Uterus (tissue), 4 donors: Measurements from ENCODE around the gene ZNF783. TPM values are rescaled to one million over a fixed set of nuclear protein-coding genes. Genes with fewer than 3 reads are reported as not detected.
"Not testable (repeated sequence)": the region's sequence is repeated elsewhere in the genome, so short reads cannot be mapped to it uniquely, and the experiment has no call there.

Experiments used
- DNase-seq, 2 donors: peaks; one replicate each; pipeline ENCODE4 v3.0.0-alpha.2; 2019 to 2020
- H3K27ac ChIP-seq, 2 donors: fragments of 200-600 bp; sonication (generic); 1 replicate in 1 of 2; 2 replicates in 1 of 2; pipeline ENCODE4 v1.5.1; 2016 to 2018
- H3K27me3 ChIP-seq, 2 donors: fragments of 200-600 bp; sonication (generic); one replicate each; pipeline ENCODE4 v1.5.1; 2018 to 2019; ENCODE audit warnings: control low read depth in 1 of 2
- H3K36me3 ChIP-seq, 2 donors: fragments of 200-600 bp; sonication (generic); one replicate each; pipeline ENCODE4 v1.5.1; 2019; ENCODE audit warnings: control low read depth in 1 of 2
- H3K4me1 ChIP-seq, 2 donors: fragments of 200-600 bp; sonication (generic); one replicate each; pipeline ENCODE4 v1.5.1; 2018 to 2019; ENCODE audit warnings: control low read depth in 1 of 2
- H3K4me3 ChIP-seq, 2 donors: fragments of 200-600 bp; sonication (generic); 1 replicate in 1 of 2; 2 replicates in 1 of 2; pipeline ENCODE4 v1.5.1; 2018 to 2019; ENCODE audit warnings: mild to moderate bottlenecking in 1 of 2
- H3K9me3 ChIP-seq, 2 donors: fragments of 200-600 bp; sonication (generic); one replicate each; pipeline ENCODE4 v1.5.1; 2019; ENCODE audit warnings: control low read depth in 1 of 2
- POLR2A ChIP-seq, 2 donors: fragments of 450-650 bp; IDR thresholded peaks; one replicate each; pipeline ENCODE4 v1.6.1; 2016; ENCODE audit warnings: antibody characterized with exemption in 2 of 2, mild to moderate bottlenecking in 1 of 2, moderate library complexity in 1 of 2
- intact Hi-C: fragments of 100-400 bp; cut with DNase I; formaldehyde crosslinking; loops from one replicate; pipeline ENCODE4 v1.15.1; 2023; ENCODE audit warnings: low total_unique reads
- total RNA-seq, 4 donors: library from RNA; depleted of rRNA in 3 of 4; stranded (reverse); fragments of >200 nt in 3 of 4; gene quantifications; one replicate each; pipeline versions ENCODE4 v1.1.0 to v1.2.4, GENCODE V29; 2014 to 2023
- TF ChIP-seq, protein P1 (sequence below), 4 experiments: fragments of 200-600 bp in 2 of 4; fragments of 450-650 bp in 2 of 4; sonication (generic) in 2 of 4; IDR thresholded peaks; one replicate each; pipeline ENCODE4 v1.5.1; 2016 to 2019; ENCODE audit warnings: antibody characterized with exemption in 4 of 4, mild to moderate bottlenecking in 2 of 4, moderate library complexity in 1 of 4
- donor health status: DM: yes; HTN: yes; CAD: no.

Gene ZNF783
- total RNA-seq, 4 donors from 2014 or later, result 2.6 to 26.7 (median 19.3) TPM

DNA sequence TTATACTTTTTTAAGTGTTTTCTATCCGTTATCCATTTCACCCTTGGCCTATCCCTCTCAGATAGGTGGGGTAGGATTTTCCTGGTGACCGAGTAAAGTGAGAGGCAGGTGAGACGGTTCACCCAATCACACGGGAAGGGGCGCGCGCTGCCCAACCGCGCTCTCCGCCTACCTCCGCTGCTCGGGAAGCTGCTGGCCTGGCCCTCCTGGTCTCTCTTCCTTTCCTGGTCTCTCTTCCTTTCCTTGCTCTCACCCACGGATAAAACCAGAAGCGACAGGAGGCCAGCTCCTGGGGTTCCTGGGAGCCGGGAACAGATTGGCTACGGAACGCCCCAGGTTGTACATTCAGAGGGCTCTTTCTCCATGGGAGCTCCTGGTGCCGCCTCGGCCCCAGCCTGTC, 36.9 kb upstream of the ZNF783 start:
- intact Hi-C loops, result no loop called here
- no peak for DNase-seq
- no peak for TF ChIP-seq POLR2A (IDR thresholded peaks at IDR 0.05)
- TF ChIP-seq, protein P1, sequence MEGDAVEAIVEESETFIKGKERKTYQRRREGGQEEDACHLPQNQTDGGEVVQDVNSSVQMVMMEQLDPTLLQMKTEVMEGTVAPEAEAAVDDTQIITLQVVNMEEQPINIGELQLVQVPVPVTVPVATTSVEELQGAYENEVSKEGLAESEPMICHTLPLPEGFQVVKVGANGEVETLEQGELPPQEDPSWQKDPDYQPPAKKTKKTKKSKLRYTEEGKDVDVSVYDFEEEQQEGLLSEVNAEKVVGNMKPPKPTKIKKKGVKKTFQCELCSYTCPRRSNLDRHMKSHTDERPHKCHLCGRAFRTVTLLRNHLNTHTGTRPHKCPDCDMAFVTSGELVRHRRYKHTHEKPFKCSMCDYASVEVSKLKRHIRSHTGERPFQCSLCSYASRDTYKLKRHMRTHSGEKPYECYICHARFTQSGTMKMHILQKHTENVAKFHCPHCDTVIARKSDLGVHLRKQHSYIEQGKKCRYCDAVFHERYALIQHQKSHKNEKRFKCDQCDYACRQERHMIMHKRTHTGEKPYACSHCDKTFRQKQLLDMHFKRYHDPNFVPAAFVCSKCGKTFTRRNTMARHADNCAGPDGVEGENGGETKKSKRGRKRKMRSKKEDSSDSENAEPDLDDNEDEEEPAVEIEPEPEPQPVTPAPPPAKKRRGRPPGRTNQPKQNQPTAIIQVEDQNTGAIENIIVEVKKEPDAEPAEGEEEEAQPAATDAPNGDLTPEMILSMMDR (IDR thresholded peaks at IDR 0.05), result no peak
- H3K27ac ChIP-seq, result no peak overlapping the region
- no peaks in the 10 kb centered on the region for H3K36me3 ChIP-seq
- H3K4me1 ChIP-seq, result no peaks in the 10 kb centered on the region
- H3K9me3 ChIP-seq, result no peaks in the 10 kb centered on the region
- no peaks in the 10 kb centered on the region for H3K27me3 ChIP-seq
- no peak overlapping the region for H3K4me3 ChIP-seq

GRCh38 chr7:149225656-149226055, 36.3 kb upstream of the ZNF783 start:
- TF ChIP-seq POLR2A (IDR thresholded peaks at IDR 0.05), result no peak
- TF ChIP-seq, protein P1 (IDR thresholded peaks at IDR 0.05), result no peak
- intact Hi-C loops, result no loop called here

DNA sequence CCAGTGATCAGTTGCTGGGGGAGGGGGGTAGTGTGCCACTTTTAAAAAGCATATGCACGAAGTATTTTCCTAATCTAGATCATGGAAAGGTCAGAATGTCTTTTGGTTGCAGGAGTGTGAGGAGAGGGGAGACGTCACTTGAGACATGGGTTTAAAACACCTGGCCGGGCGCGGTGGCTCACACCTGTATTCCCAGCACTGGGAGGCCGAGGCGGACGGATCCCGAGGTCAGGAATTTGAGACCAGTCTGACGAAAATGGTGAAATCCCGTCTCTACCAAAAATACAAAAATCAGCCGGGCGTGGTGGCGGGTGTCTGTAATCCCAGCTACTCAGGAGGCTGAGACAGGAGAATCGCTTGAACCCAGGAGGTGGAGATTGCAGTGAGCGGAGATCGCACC, 35.6 kb upstream of the ZNF783 start:
- intact Hi-C loops, H3K27ac ChIP-seq, H3K36me3 ChIP-seq, H3K27me3 ChIP-seq, H3K4me1 ChIP-seq, H3K4me3 ChIP-seq, H3K9me3 ChIP-seq, DNase-seq: not testable (repeated sequence)

More at GRCh38 chr7:149225656-149226055, 36.3 kb upstream of the ZNF783 start:
- Histone ChIP-seq H3K36me3 (no peaks in the 10 kb centered on the region), H3K9me3 (no peaks in the 10 kb centered on the region), H3K4me3 (no peak overlapping the region), H3K4me1 (no peaks in the 10 kb centered on the region), H3K27me3 (no peaks in the 10 kb centered on the region), H3K27ac (no peak overlapping the region)
- no peak for DNase-seq

GRCh38 chr7:149226840-149227494, 35.0 kb upstream of the ZNF783 start:
- TF ChIP-seq, protein P1 (IDR thresholded peaks at IDR 0.05), result no peak
- TF ChIP-seq POLR2A (IDR thresholded peaks at IDR 0.05), result no peak
- Histone ChIP-seq H3K4me1 (no peaks in the 10 kb centered on the region), H3K4me3 (no peak overlapping the region), H3K27ac (no peak overlapping the region), H3K27me3 (no peaks in the 10 kb centered on the region), H3K9me3 (no peaks in the 10 kb centered on the region), H3K36me3 (no peaks in the 10 kb centered on the region)
- intact Hi-C loops, result no loop called here
- no peak for DNase-seq

DNA sequence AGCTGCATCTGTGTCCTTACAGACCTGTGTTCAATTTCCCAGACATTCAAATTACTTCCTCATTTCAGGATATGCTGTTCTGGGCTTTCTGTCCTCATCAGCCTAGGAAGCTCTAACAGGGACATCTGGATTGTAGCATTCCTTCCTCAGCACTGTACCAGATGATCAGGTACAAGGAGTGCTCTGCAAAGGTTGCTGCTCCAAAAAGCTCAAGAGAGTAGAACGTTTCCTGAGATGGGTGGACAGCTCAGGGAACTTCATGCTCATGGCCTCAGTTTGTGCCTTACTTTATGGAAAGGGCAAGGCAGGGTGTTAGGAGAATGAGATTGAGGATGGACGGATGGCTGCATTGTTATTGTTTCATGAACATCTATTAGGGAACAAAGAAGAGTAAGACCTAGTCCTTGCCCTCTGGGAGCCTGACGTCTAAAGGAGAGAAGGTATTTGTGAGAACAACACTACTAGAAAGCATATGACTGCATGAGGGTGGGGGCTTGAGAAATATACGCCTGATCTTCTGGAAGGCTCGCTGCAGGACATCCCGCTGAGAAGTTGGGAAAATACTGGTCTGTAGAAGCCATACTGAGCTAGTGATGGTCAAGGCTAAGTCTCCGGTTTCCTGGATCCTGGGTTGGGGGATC, 33.0 kb upstream of the ZNF783 start:
- TF ChIP-seq POLR2A (IDR thresholded peaks at IDR 0.05), result no peak
- TF ChIP-seq, protein P1 (IDR thresholded peaks at IDR 0.05), result no peak
- intact Hi-C loops, result no loop called here
- no peak overlapping the region for H3K4me3 ChIP-seq
- H3K27ac ChIP-seq, result no peak overlapping the region
- H3K9me3 ChIP-seq, result no peaks in the 10 kb centered on the region
- no peak for DNase-seq
- no peaks in the 10 kb centered on the region for H3K36me3 ChIP-seq
- no peaks in the 10 kb centered on the region for H3K4me1 ChIP-seq
- no peaks in the 10 kb centered on the region for H3K27me3 ChIP-seq
